Thymus (tissue), 11 donors: ENCODE data around the gene CCNA2. TPM values are rescaled to one million over a fixed set of nuclear protein-coding genes. Genes with fewer than 3 reads are reported as not detected.
A peak's percentile ranks its signal among the peaks of the same experiment; 100 is the strongest.

Experiments used
- DNase-seq, 9 donors: peaks; one replicate each; pipeline ENCODE4 v3.0.0-alpha.2; 2013; ENCODE audit warnings: low spot score in 9 of 9, low read depth in 6 of 9, missing footprints in 1 of 9
- H3K27ac ChIP-seq, 2 donors: one replicate each; pipeline ENCODE4 v1.5.1; 2013; ENCODE audit warnings: control low read depth in 1 of 2, low read depth in 1 of 2, low read length in 1 of 2, mild to moderate bottlenecking in 1 of 2, moderate library complexity in 1 of 2
- H3K27me3 ChIP-seq, 2 donors: one replicate each; pipeline ENCODE4 v1.5.1; 2013; ENCODE audit warnings: low read length in 1 of 2; ENCODE audit not compliant: control insufficient read depth in 2 of 2, insufficient read depth in 1 of 2
- H3K36me3 ChIP-seq, 2 donors: one replicate each; pipeline ENCODE4 v1.5.1; 2013; ENCODE audit warnings: low read length in 1 of 2, mild to moderate bottlenecking in 1 of 2, moderate library complexity in 1 of 2; ENCODE audit not compliant: control insufficient read depth in 2 of 2, insufficient read depth in 2 of 2
- H3K4me1 ChIP-seq, 2 donors: one replicate each; pipeline ENCODE4 v1.5.1; 2013; ENCODE audit warnings: low read length in 2 of 2; ENCODE audit not compliant: control insufficient read depth in 2 of 2, insufficient read depth in 2 of 2
- H3K4me3 ChIP-seq, 2 donors: one replicate each; pipeline ENCODE4 v1.5.1; 2013; ENCODE audit warnings: low read length in 2 of 2, control low read depth in 1 of 2, mild to moderate bottlenecking in 1 of 2
- H3K9me3 ChIP-seq, 2 donors: one replicate each; pipeline ENCODE4 v1.5.1; 2013; ENCODE audit warnings: low read length in 1 of 2, mild to moderate bottlenecking in 1 of 2; ENCODE audit not compliant: control insufficient read depth in 2 of 2, insufficient read depth in 1 of 2
- WGBS: extraction: QIAGEN DNeasy Blood & Tissue Kit; methylation state at CpG from one replicate; pipeline ENCODE4 v1.1.7; 2013; 5-methylcytosine and 5-hydroxymethylcytosine counted together
- polyA plus RNA-seq: library from polyadenylated mRNA; stranded (reverse); fragments of 200-250 nt; gene quantifications from one replicate; pipeline ENCODE4 v1.2.3, GENCODE V29; 2013
- total RNA-seq: library from RNA; stranded (reverse); fragments of 120-200 nt; gene quantifications from one replicate; pipeline ENCODE4 v1.2.4, GENCODE V29; 2013
- donor health status: healthy.

Gene CCNA2
- total and polyA plus RNA-seq, 2 donors, result 8.8 to 76.3 TPM

- Histone ChIP-seq H3K4me3 (peak overlapping the region in 1 of 2 donors; percentile 97), H3K4me1 (peaks cover 12 to 41% of the 10 kb centered on the region in 2 donors), H3K27me3 (no peaks in the 10 kb centered on the region), H3K9me3 (no peaks in the 10 kb centered on the region), H3K36me3 (peaks cover 8 to 23% of the 10 kb centered on the region in 2 donors), H3K27ac (peak overlapping the region; percentile 92)
- 56% methylated on average over 3 of the region's 3 CpGs for WGBS
- DNase-seq, result peak in 4 of 9 donors; percentile 37 to 74 (median 42)
Observed at GRCh38 chr4:121799867-121800501, 23.7 kb downstream of the CCNA2 start.

- peaks cover 8 to 16% of the 10 kb centered on the region in 2 donors for H3K36me3 ChIP-seq
- H3K4me3 ChIP-seq, result no peak overlapping the region
- no peaks in the 10 kb centered on the region for H3K9me3 ChIP-seq
- H3K27ac ChIP-seq, result peak overlapping the region; percentile 84 to 92
- DNase-seq, result peak in 2 of 9 donors; percentile 11 to 30
- H3K4me1 ChIP-seq, result peaks cover 17 to 47% of the 10 kb centered on the region in 2 donors
- WGBS, result 57% methylated on average over 2 of the region's 2 CpGs
- no peaks in the 10 kb centered on the region for H3K27me3 ChIP-seq
Observed at GRCh38 chr4:121799208-121799823, 24.4 kb downstream of the CCNA2 start.

- peak overlapping the region in 1 of 2 donors; percentile 96 for H3K27ac ChIP-seq
- no peak overlapping the region for H3K4me3 ChIP-seq
- H3K4me1 ChIP-seq, result peaks cover 17 to 54% of the 10 kb centered on the region in 2 donors
- no peaks in the 10 kb centered on the region for H3K27me3 ChIP-seq
- no peaks in the 10 kb centered on the region for H3K36me3 ChIP-seq
- no peaks in the 10 kb centered on the region for H3K9me3 ChIP-seq
- DNase-seq, result no peak
Observed at GRCh38 chr4:121796283-121796682, 27.4 kb downstream of the CCNA2 start.

GRCh38 chr4:121794505-121795188, 29.0 kb downstream of the CCNA2 start:
- DNase-seq, result no peak
- no peaks in the 10 kb centered on the region for H3K9me3 ChIP-seq
- no peaks in the 10 kb centered on the region for H3K36me3 ChIP-seq
- H3K27me3 ChIP-seq, result no peaks in the 10 kb centered on the region
- H3K4me3 ChIP-seq, result no peak overlapping the region
- H3K4me1 ChIP-seq, result peaks cover 16 to 42% of the 10 kb centered on the region in 2 donors
- peak overlapping the region in 1 of 2 donors; percentile 96 for H3K27ac ChIP-seq
- 88% methylated on average over 5 of the region's 5 CpGs for WGBS

- Histone ChIP-seq H3K27ac (no peak overlapping the region), H3K4me1 (peaks cover 11 to 27% of the 10 kb centered on the region in 2 donors), H3K9me3 (no peaks in the 10 kb centered on the region), H3K4me3 (no peak overlapping the region), H3K36me3 (no peaks in the 10 kb centered on the region), H3K27me3 (peaks cover 0 to 5% of the 10 kb centered on the region in 2 donors)
- WGBS, result over 99% methylated on average over 2 of the region's 2 CpGs
- no peak for DNase-seq
Observed at GRCh38 chr4:121792966-121793365, 30.7 kb downstream of the CCNA2 start.

GRCh38 chr4:121791481-121791880, 32.2 kb downstream of the CCNA2 start:
- DNase-seq, result peak in 2 of 9 donors; percentile 13 to 52
- WGBS, result 75% methylated on average over 5 of the region's 5 CpGs
- no peak overlapping the region for H3K27ac ChIP-seq
- peaks cover 11 to 27% of the 10 kb centered on the region in 2 donors for H3K4me1 ChIP-seq
- no peak overlapping the region for H3K4me3 ChIP-seq
- H3K27me3 ChIP-seq, result peaks cover 0 to 7% of the 10 kb centered on the region in 2 donors
- no peaks in the 10 kb centered on the region for H3K9me3 ChIP-seq
- H3K36me3 ChIP-seq, result no peaks in the 10 kb centered on the region

GRCh38 chr4:121790976-121791375, 32.7 kb downstream of the CCNA2 start:
- Histone ChIP-seq H3K4me1 (peaks cover 8 to 23% of the 10 kb centered on the region in 2 donors), H3K27ac (no peak overlapping the region), H3K27me3 (peaks cover 0 to 7% of the 10 kb centered on the region in 2 donors), H3K4me3 (no peak overlapping the region), H3K9me3 (no peaks in the 10 kb centered on the region), H3K36me3 (no peaks in the 10 kb centered on the region)
- no peak for DNase-seq

GRCh38 chr4:121789960-121790829, 33.5 kb downstream of the CCNA2 start:
- H3K9me3 ChIP-seq, result no peaks in the 10 kb centered on the region
- no peaks in the 10 kb centered on the region for H3K36me3 ChIP-seq
- H3K4me1 ChIP-seq, result peaks cover 7 to 15% of the 10 kb centered on the region in 2 donors
- H3K4me3 ChIP-seq, result no peak overlapping the region
- no peak overlapping the region for H3K27ac ChIP-seq
- no peak for DNase-seq
- peaks cover 0 to 11% of the 10 kb centered on the region in 2 donors for H3K27me3 ChIP-seq
- WGBS, result 96% methylated on average over 3 of the region's 3 CpGs
